GM12878 (cell line): ENCODE measurements around the gene KIAA1328. TPM values are rescaled to one million over a fixed set of nuclear protein-coding genes. Genes with fewer than 3 reads are reported as not detected.

ENCODE experiments used
- ATAC-seq: fragments of 200-7000 bp; cut with Tn5 transposase; 3 replicates; pipeline ENCODE4 v1.9.1; 2020; ENCODE audit warnings: mild to moderate bottlenecking, moderate library complexity
- BruUV-seq: library from RNA; stranded (reverse); fragments of 400-500 nt; replicated peaks from 2 replicates; lab custom pipeline; 2021; lab: Mats Ljungman, UMichigan
- CTCF ChIA-PET: fragments of 300-600 bp; sonication (Branson Sonifier 250); formaldehyde crosslinking; extraction: SDS; loops from one replicate; lab custom pipeline; 2021; ENCODE audit warnings: inconsistent platforms; lab: Yijun Ruan, JAX
- POLR2A ChIA-PET: fragments of 350-600 bp; formaldehyde crosslinking; extraction: SDS; loops from one replicate; lab custom pipeline; 2021; ENCODE audit warnings: inconsistent platforms; lab: Charles Lee
- RAD21 ChIA-PET: fragments of 300-600 bp; sonication (Branson Sonifier 250); formaldehyde crosslinking; loops from one replicate; lab custom pipeline; 2023; ENCODE audit warnings: antibody characterized with exemption; ENCODE audit not compliant: unreplicated experiment; lab: Charles Lee
- SMC1A ChIA-PET: fragments of 300-600 bp; sonication (Branson Sonifier 250); formaldehyde crosslinking; loops from one replicate; lab custom pipeline; 2023; ENCODE audit not compliant: unreplicated experiment, uncharacterized antibody; lab: Charles Lee
- DNase-seq: peaks from one replicate; pipeline ENCODE4 v3.0.0-alpha.2; 2011; ENCODE audit warnings: low read depth, low spot score
- FAIRE-seq: peaks from 3 replicates; lab custom pipeline; 2011; peaks lifted over from hg19 to GRCh38; lab: Jason Lieb, UNC
- H2AFZ ChIP-seq: 2 replicates; pipeline ENCODE4 v1.6.0; 2011; ENCODE audit warnings: low read depth, low read length, control low read depth; ENCODE audit not compliant: control insufficient read depth
- H3K27ac ChIP-seq: 2 replicates; pipeline ENCODE4 v1.5.1; 2011; ENCODE audit warnings: control low read depth; ENCODE audit not compliant: control insufficient read depth, insufficient read depth
- H3K27me3 ChIP-seq, 2 experiments: replicated peaks in 1 of 2; 2 replicates each; pipeline versions ENCODE4 v1.6.0 to v1.6.1; 2011; ENCODE audit warnings: low read length in 1 of 2; ENCODE audit not compliant: control insufficient read depth in 2 of 2, insufficient read depth in 2 of 2
- H3K36me3 ChIP-seq, 2 experiments: 2 replicates each; pipeline ENCODE4 v1.5.1; 2011; ENCODE audit warnings: low read length in 1 of 2; ENCODE audit not compliant: control insufficient read depth in 2 of 2, insufficient read depth in 2 of 2
- H3K4me1 ChIP-seq: 2 replicates; pipeline ENCODE4 v1.6.1; 2011; ENCODE audit warnings: mild to moderate bottlenecking, low read length, moderate library complexity, mixed read lengths; ENCODE audit not compliant: control insufficient read depth, insufficient read depth
- H3K4me2 ChIP-seq: 2 replicates; pipeline ENCODE4 v1.6.0; 2011; ENCODE audit warnings: control low read depth; ENCODE audit not compliant: control insufficient read depth, insufficient read depth
- H3K4me3 ChIP-seq: fragments of 200-600 bp; sonication (generic); 2 replicates; pipeline ENCODE4 v1.5.1; 2016
- H3K79me2 ChIP-seq: 2 replicates; pipeline ENCODE4 v1.6.0; 2011; ENCODE audit warnings: low read length; ENCODE audit not compliant: control insufficient read depth, insufficient read depth
- H3K9ac ChIP-seq: 2 replicates; pipeline ENCODE4 v1.8.0; 2011; ENCODE audit warnings: low read length, control low read depth, mixed read lengths; ENCODE audit not compliant: control insufficient read depth, insufficient read depth
- H3K9me3 ChIP-seq: replicated peaks from 3 replicates; pipeline ENCODE4 v1.5.1; 2011; ENCODE audit warnings: mild to moderate bottlenecking, low read length; ENCODE audit not compliant: control insufficient read depth, insufficient read depth
- H4K20me1 ChIP-seq: 2 replicates; pipeline ENCODE4 v1.6.0; 2011; ENCODE audit not compliant: control insufficient read depth, insufficient read depth
- DPF2 ChIP-seq: fragments of 450-650 bp; IDR thresholded peaks from 2 replicates; pipeline ENCODE4 v1.6.1; 2017; ENCODE audit warnings: mild to moderate bottlenecking
- GATAD2B ChIP-seq: fragments of 450-650 bp; conservative IDR thresholded peaks from 2 replicates; pipeline ENCODE4 v1.6.1; 2017; ENCODE audit warnings: low read depth, mild to moderate bottlenecking, moderate library complexity
- IKZF1 ChIP-seq: fragments of 450-650 bp; conservative IDR thresholded peaks from 2 replicates; pipeline ENCODE4 v1.6.1; 2017; ENCODE audit warnings: antibody characterized with exemption, mild to moderate bottlenecking
- JUNB ChIP-seq: IDR thresholded peaks from 2 replicates; pipeline ENCODE4 v1.6.1; 2016; ENCODE audit warnings: antibody characterized with exemption, mild to moderate bottlenecking
- POU2F2 ChIP-seq: IDR thresholded peaks from 3 replicates; pipeline ENCODE4 v1.6.1; 2011; ENCODE audit warnings: low read depth, mild to moderate bottlenecking, low read length, borderline replicate concordance
- RB1 ChIP-seq: fragments of 450-650 bp; formaldehyde crosslinking; IDR thresholded peaks from 2 replicates; pipeline ENCODE4 v1.6.1; 2017; ENCODE audit warnings: mild to moderate bottlenecking, borderline replicate concordance
- RCOR1 ChIP-seq: conservative IDR thresholded peaks from 2 replicates; pipeline ENCODE4 v1.6.1; 2012; ENCODE audit warnings: low read depth, low read length, improper control_type of control experiment
- SP1 ChIP-seq: IDR thresholded peaks from one replicate; pipeline ENCODE4 v1.6.1; 2011; ENCODE audit warnings: low read depth, low read length
- SUPT20H ChIP-seq: IDR thresholded peaks from 2 replicates; pipeline ENCODE4 v1.6.1; 2011; ENCODE audit warnings: low read depth, mild to moderate bottlenecking, low read length, moderate library complexity, borderline replicate concordance; ENCODE audit not compliant: control insufficient read depth
- ZNF217 ChIP-seq: fragments of 450-650 bp; IDR thresholded peaks from 2 replicates; pipeline ENCODE4 v1.6.1; 2017; ENCODE audit warnings: antibody characterized with exemption, mild to moderate bottlenecking
- ZNF274 ChIP-seq: IDR thresholded peaks from one replicate; pipeline ENCODE4 v1.8.0; 2011; ENCODE audit not compliant: insufficient read length, insufficient read depth
- WGBS: methylation state at CpG from one replicate; pipeline ENCODE4 v1.1.6; 2016; ENCODE audit warnings: low lambda C conversion rate; ENCODE audit not compliant: insufficient replicate concordance, insufficient coverage; ENCODE audit errors: missing lambda C conversion rate; 5-methylcytosine and 5-hydroxymethylcytosine counted together
- in situ Hi-C: fragments of 300-500 bp; cut with MboI; formaldehyde crosslinking; loops from 9 replicates; pipeline ENCODE4 v1.14.3; 2018; ENCODE audit warnings: mixed read lengths
- intact Hi-C: fragments of 100-400 bp; cut with micrococcal nuclease; formaldehyde crosslinking; loops from one replicate; pipeline ENCODE4 v1.14.2; 2022; ENCODE audit not compliant: unreplicated experiment
- polyA plus RNA-seq, 11 experiments: library from polyadenylated mRNA; depleted of rRNA in 4 of 11; unstranded in 6 of 11; stranded (reverse) in 5 of 11; fragments of >200 nt; fragmentation: Nextera tagmentation in 4 of 11; fragmentation: Illumina TruSeq in 1 of 11; extraction: Ambion mirVana in 4 of 11; extraction: Trizol in 1 of 11; gene quantifications; 1 replicate in 1 of 11; 2 replicates in 10 of 11; pipeline versions ENCODE4 v1.2.1 to v1.2.3, GENCODE V29; 2011 to 2016; ENCODE audit warnings: inconsistent platforms in 2 of 11, missing spikeins in 2 of 11, low read depth in 1 of 11
- total RNA-seq, 4 experiments: library from RNA; depleted of rRNA in 3 of 4; stranded (reverse); fragments of >200 nt in 3 of 4; fragmentation: Illumina TruSeq in 1 of 4; extraction: Trizol in 1 of 4; gene quantifications; 2 replicates each; pipeline versions ENCODE4 v1.2.1 to v1.2.3, GENCODE V29; 2013 to 2021
- TF ChIP-seq, protein P1 (sequence below): fragments of 450-650 bp; formaldehyde crosslinking; IDR thresholded peaks from 2 replicates; pipeline ENCODE4 v1.4.0; 2020; ENCODE audit warnings: mild to moderate bottlenecking, moderate library complexity
- TF ChIP-seq, protein P2 (sequence below): IDR thresholded peaks from 2 replicates; pipeline ENCODE4 v1.6.1; 2012; ENCODE audit warnings: low read depth, low read length, improper control_type of control experiment
- TF ChIP-seq, protein P3 (sequence below): fragments of 450-650 bp; IDR thresholded peaks from 2 replicates; pipeline ENCODE4 v1.6.1; 2018; ENCODE audit warnings: mild to moderate bottlenecking, low read depth, moderate library complexity; ENCODE audit not compliant: partially characterized antibody
- TF ChIP-seq, protein P4 (sequence below): fragments of 450-650 bp; IDR thresholded peaks from 2 replicates; pipeline ENCODE4 v1.6.1; 2016; ENCODE audit warnings: mild to moderate bottlenecking

Gene KIAA1328
- total and polyA plus RNA-seq, 10 of the 15 experiments (the other 5 are each of a cell fraction or from before 2014, with no cell fraction given): 3.1 to 7.1 (median 4.6) TPM

DNA sequence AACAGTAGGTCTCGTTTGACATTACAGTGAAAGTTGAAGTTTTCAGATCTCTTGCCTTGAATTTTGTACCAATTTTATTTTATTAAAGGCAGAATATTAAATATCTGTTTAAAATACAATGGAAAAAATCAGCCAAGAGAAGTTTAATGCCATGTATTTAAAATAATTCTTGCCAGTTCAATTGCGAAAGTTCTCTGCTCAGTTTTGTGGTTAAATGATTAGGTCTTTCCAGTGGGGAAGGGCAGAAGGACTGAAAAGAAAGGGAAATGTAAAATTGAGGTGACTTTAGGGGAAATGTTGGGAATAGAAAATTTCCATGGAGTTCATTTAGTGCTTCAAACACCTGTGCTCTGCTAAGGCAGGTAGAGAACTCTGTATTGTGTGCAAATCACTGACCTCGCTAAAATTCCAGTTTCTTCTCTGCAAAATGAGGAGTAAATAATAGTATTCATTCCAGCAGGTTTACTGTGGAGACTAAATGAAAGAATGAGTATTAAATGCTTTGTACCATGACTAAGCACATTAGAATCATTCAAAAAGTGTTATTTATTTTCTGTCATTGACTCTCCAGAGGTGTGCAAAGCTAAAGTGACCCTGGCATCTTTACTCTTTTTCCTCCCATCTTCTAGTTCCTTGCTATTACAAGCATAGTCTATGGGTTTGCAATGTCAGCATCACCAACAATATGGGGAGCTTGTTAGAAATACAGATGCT is 74.4 kb downstream of the KIAA1328 start:
- ChIA-PET CTCF (interaction anchor here (1.2 kb wide), 1 partner anchor 51 kb away, joined by 4 read pairs; no protein-coding TSS in a partner anchor), POLR2A (no interaction called here), RAD21 (no interaction called here), SMC1A (no interaction called here)
- Histone ChIP-seq H4K20me1 (no peaks in the 10 kb centered on the region), H3K9ac (no peak overlapping the region), H3K4me3 (no peak overlapping the region), H3K79me2 (no peaks in the 10 kb centered on the region), H3K9me3 (no peaks in the 10 kb centered on the region), H3K4me1 (no peaks in the 10 kb centered on the region), H3K4me2 (no peak overlapping the region), H3K27ac (no peak overlapping the region), H3K27me3 (no peaks in the 10 kb centered on the region), H3K36me3 (no peaks in the 10 kb centered on the region), H2AFZ (no peak overlapping the region)
- DNase-seq (no peak), FAIRE-seq (no peak), ATAC-seq (no peak)
- WGBS: 79% methylated on average over 3 of the region's 3 CpGs
- TF ChIP-seq, protein P1, sequence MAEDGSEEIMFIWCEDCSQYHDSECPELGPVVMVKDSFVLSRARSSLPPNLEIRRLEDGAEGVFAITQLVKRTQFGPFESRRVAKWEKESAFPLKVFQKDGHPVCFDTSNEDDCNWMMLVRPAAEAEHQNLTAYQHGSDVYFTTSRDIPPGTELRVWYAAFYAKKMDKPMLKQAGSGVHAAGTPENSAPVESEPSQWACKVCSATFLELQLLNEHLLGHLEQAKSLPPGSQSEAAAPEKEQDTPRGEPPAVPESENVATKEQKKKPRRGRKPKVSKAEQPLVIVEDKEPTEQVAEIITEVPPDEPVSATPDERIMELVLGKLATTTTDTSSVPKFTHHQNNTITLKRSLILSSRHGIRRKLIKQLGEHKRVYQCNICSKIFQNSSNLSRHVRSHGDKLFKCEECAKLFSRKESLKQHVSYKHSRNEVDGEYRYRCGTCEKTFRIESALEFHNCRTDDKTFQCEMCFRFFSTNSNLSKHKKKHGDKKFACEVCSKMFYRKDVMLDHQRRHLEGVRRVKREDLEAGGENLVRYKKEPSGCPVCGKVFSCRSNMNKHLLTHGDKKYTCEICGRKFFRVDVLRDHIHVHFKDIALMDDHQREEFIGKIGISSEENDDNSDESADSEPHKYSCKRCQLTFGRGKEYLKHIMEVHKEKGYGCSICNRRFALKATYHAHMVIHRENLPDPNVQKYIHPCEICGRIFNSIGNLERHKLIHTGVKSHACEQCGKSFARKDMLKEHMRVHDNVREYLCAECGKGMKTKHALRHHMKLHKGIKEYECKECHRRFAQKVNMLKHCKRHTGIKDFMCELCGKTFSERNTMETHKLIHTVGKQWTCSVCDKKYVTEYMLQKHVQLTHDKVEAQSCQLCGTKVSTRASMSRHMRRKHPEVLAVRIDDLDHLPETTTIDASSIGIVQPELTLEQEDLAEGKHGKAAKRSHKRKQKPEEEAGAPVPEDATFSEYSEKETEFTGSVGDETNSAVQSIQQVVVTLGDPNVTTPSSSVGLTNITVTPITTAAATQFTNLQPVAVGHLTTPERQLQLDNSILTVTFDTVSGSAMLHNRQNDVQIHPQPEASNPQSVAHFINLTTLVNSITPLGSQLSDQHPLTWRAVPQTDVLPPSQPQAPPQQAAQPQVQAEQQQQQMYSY: no peak
- TF ChIP-seq ZNF274 (no peak), IKZF1 (no peak), RB1 (no peak), JUNB (no peak), POU2F2 (no peak), DPF2 (no peak), RCOR1 (no peak), ZNF217 (no peak), SP1 (no peak), GATAD2B (no peak), SUPT20H (no peak)
- TF ChIP-seq, protein P2, sequence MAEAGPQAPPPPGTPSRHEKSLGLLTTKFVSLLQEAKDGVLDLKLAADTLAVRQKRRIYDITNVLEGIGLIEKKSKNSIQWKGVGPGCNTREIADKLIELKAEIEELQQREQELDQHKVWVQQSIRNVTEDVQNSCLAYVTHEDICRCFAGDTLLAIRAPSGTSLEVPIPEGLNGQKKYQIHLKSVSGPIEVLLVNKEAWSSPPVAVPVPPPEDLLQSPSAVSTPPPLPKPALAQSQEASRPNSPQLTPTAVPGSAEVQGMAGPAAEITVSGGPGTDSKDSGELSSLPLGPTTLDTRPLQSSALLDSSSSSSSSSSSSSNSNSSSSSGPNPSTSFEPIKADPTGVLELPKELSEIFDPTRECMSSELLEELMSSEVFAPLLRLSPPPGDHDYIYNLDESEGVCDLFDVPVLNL: no peak
- TF ChIP-seq, protein P3, sequence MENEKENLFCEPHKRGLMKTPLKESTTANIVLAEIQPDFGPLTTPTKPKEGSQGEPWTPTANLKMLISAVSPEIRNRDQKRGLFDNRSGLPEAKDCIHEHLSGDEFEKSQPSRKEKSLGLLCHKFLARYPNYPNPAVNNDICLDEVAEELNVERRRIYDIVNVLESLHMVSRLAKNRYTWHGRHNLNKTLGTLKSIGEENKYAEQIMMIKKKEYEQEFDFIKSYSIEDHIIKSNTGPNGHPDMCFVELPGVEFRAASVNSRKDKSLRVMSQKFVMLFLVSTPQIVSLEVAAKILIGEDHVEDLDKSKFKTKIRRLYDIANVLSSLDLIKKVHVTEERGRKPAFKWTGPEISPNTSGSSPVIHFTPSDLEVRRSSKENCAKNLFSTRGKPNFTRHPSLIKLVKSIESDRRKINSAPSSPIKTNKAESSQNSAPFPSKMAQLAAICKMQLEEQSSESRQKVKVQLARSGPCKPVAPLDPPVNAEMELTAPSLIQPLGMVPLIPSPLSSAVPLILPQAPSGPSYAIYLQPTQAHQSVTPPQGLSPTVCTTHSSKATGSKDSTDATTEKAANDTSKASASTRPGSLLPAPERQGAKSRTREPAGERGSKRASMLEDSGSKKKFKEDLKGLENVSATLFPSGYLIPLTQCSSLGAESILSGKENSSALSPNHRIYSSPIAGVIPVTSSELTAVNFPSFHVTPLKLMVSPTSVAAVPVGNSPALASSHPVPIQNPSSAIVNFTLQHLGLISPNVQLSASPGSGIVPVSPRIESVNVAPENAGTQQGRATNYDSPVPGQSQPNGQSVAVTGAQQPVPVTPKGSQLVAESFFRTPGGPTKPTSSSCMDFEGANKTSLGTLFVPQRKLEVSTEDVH: no peak
- TF ChIP-seq, protein P4, sequence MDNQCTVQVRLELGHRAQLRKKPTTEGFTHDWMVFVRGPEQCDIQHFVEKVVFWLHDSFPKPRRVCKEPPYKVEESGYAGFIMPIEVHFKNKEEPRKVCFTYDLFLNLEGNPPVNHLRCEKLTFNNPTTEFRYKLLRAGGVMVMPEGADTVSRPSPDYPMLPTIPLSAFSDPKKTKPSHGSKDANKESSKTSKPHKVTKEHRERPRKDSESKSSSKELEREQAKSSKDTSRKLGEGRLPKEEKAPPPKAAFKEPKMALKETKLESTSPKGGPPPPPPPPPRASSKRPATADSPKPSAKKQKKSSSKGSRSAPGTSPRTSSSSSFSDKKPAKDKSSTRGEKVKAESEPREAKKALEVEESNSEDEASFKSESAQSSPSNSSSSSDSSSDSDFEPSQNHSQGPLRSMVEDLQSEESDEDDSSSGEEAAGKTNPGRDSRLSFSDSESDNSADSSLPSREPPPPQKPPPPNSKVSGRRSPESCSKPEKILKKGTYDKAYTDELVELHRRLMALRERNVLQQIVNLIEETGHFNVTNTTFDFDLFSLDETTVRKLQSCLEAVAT: no peak
- BruUV-seq: no TSS peak
- intact Hi-C loops (no loop called here), in situ Hi-C loops (no loop called here)
